A549 (cell line): ENCODE results near the gene TBL1X.
"Not testable (repeated sequence)": the region's sequence is repeated elsewhere in the genome, so short reads cannot be mapped to it uniquely, and the experiment has no call there.

Source experiments
- CTCF ChIP-seq: fragments of >200 bp; sonication (Bioruptor Twin); formaldehyde crosslinking; IDR thresholded peaks from 3 replicates; pipeline ENCODE4 v1.5.1; 2016
- KDM5A ChIP-seq: fragments of 200-600 bp; sonication (generic); IDR thresholded peaks from 2 replicates; pipeline ENCODE4 v1.6.1; 2016; ENCODE audit warnings: antibody characterized with exemption, mild to moderate bottlenecking
- MAX ChIP-seq: IDR thresholded peaks from 2 replicates; pipeline ENCODE4 v1.6.1; 2012

GRCh38 chrX:9475417-9475816 lies 10.6 kb downstream of the TBL1X start:
- not testable (repeated sequence) for TF ChIP-seq MAX, KDM5A, CTCF
